GM11168 (cell line): ENCODE results near the gene RFPL3.
"Not testable (repeated sequence)": the region's sequence is repeated elsewhere in the genome, so short reads cannot be mapped to it uniquely, and the experiment has no call there.

Experiments
- in situ Hi-C: fragments of 300-500 bp; cut with MboI; formaldehyde crosslinking; loops from one replicate; pipeline ENCODE4 v1.12.0; 2022; ENCODE audit warnings: low sequenced_read_pairs; ENCODE audit not compliant: unreplicated experiment

The RFPL3 gene

GRCh38 chr22:32348031-32348611 lies 9.5 kb upstream of the RFPL3 start:
- in situ Hi-C loops: no loop called here

- in situ Hi-C loops: not testable (repeated sequence)
Observed at GRCh38 chr22:32351875-32352274, 5.8 kb upstream of the RFPL3 start.

GRCh38 chr22:32352681-32353080 lies 5.0 kb upstream of the RFPL3 start:
- in situ Hi-C loops: no loop called here

- in situ Hi-C loops: no loop called here
Observed at GRCh38 chr22:32353292-32353691, 4.4 kb upstream of the RFPL3 start.

- in situ Hi-C loops: no loop called here
Observed at GRCh38 chr22:32353840-32354239, 3.8 kb upstream of the RFPL3 start.

- in situ Hi-C loops: no loop called here
Observed at GRCh38 chr22:32354360-32355351, 3.0 kb upstream of the RFPL3 start.

- in situ Hi-C loops: no loop called here
Observed at GRCh38 chr22:32355760-32356159, 1.9 kb upstream of the RFPL3 start.

- in situ Hi-C loops: not testable (repeated sequence)
Observed at GRCh38 chr22:32360096-32360495, 2.4 kb downstream of the RFPL3 start.

GRCh38 chr22:32361257-32361656 lies 3.6 kb downstream of the RFPL3 start:
- in situ Hi-C loops: no loop called here

- in situ Hi-C loops: no loop called here
Observed at GRCh38 chr22:32364210-32364609, 6.5 kb downstream of the RFPL3 start.

- in situ Hi-C loops: no loop called here
Observed at GRCh38 chr22:32375678-32376450, 18.2 kb downstream of the RFPL3 start.

- in situ Hi-C loops: no loop called here
Observed at GRCh38 chr22:32376681-32377080, 19.0 kb downstream of the RFPL3 start.

GRCh38 chr22:32378707-32379272 lies 21.1 kb downstream of the RFPL3 start:
- in situ Hi-C loops: no loop called here

GRCh38 chr22:32380991-32381390 lies 23.3 kb downstream of the RFPL3 start:
- in situ Hi-C loops: no loop called here

- in situ Hi-C loops: no loop called here
Observed at GRCh38 chr22:32385681-32386080, 28.0 kb downstream of the RFPL3 start.

- in situ Hi-C loops: no loop called here
Observed at GRCh38 chr22:32389685-32390084, 32.0 kb downstream of the RFPL3 start.

GRCh38 chr22:32395107-32395506 lies 37.4 kb downstream of the RFPL3 start:
- in situ Hi-C loops: no loop called here

- in situ Hi-C loops: no loop called here
Observed at GRCh38 chr22:32396255-32396654, 38.6 kb downstream of the RFPL3 start.

- in situ Hi-C loops: no loop called here
Observed at GRCh38 chr22:32396746-32397145, 39.1 kb downstream of the RFPL3 start.

- in situ Hi-C loops: no loop called here
Observed at GRCh38 chr22:32401486-32401885, 43.8 kb downstream of the RFPL3 start.
